GM12878 (cell line): ENCODE data around the gene MID1. TPM values are rescaled to one million over a fixed set of nuclear protein-coding genes. Genes with fewer than 3 reads are reported as not detected.

ENCODE experiments used
- ATAC-seq: fragments of 200-7000 bp; cut with Tn5 transposase; 3 replicates; pipeline ENCODE4 v1.9.1; 2020; ENCODE audit warnings: mild to moderate bottlenecking, moderate library complexity
- BruUV-seq: library from RNA; stranded (reverse); fragments of 400-500 nt; replicated peaks from 2 replicates; lab custom pipeline; 2021; lab: Mats Ljungman, UMichigan
- CTCF ChIA-PET: fragments of 300-600 bp; sonication (Branson Sonifier 250); formaldehyde crosslinking; extraction: SDS; loops from one replicate; lab custom pipeline; 2021; ENCODE audit warnings: inconsistent platforms; lab: Yijun Ruan, JAX
- POLR2A ChIA-PET: fragments of 350-600 bp; formaldehyde crosslinking; extraction: SDS; loops from one replicate; lab custom pipeline; 2021; ENCODE audit warnings: inconsistent platforms; lab: Charles Lee
- RAD21 ChIA-PET: fragments of 300-600 bp; sonication (Branson Sonifier 250); formaldehyde crosslinking; loops from one replicate; lab custom pipeline; 2023; ENCODE audit warnings: antibody characterized with exemption; ENCODE audit not compliant: unreplicated experiment; lab: Charles Lee
- SMC1A ChIA-PET: fragments of 300-600 bp; sonication (Branson Sonifier 250); formaldehyde crosslinking; loops from one replicate; lab custom pipeline; 2023; ENCODE audit not compliant: unreplicated experiment, uncharacterized antibody; lab: Charles Lee
- DNase-seq: peaks from one replicate; pipeline ENCODE4 v3.0.0-alpha.2; 2011; ENCODE audit warnings: low read depth, low spot score
- FAIRE-seq: peaks from 3 replicates; lab custom pipeline; 2011; peaks lifted over from hg19 to GRCh38; lab: Jason Lieb, UNC
- H2AFZ ChIP-seq: 2 replicates; pipeline ENCODE4 v1.6.0; 2011; ENCODE audit warnings: low read depth, low read length, control low read depth; ENCODE audit not compliant: control insufficient read depth
- H3K27ac ChIP-seq: 2 replicates; pipeline ENCODE4 v1.5.1; 2011; ENCODE audit warnings: control low read depth; ENCODE audit not compliant: control insufficient read depth, insufficient read depth
- H3K27me3 ChIP-seq, 2 experiments: replicated peaks in 1 of 2; 2 replicates each; pipeline versions ENCODE4 v1.6.0 to v1.6.1; 2011; ENCODE audit warnings: low read length in 1 of 2; ENCODE audit not compliant: control insufficient read depth in 2 of 2, insufficient read depth in 2 of 2
- H3K36me3 ChIP-seq, 2 experiments: 2 replicates each; pipeline ENCODE4 v1.5.1; 2011; ENCODE audit warnings: low read length in 1 of 2; ENCODE audit not compliant: control insufficient read depth in 2 of 2, insufficient read depth in 2 of 2
- H3K4me1 ChIP-seq: 2 replicates; pipeline ENCODE4 v1.6.1; 2011; ENCODE audit warnings: mild to moderate bottlenecking, low read length, moderate library complexity, mixed read lengths; ENCODE audit not compliant: control insufficient read depth, insufficient read depth
- H3K4me2 ChIP-seq: 2 replicates; pipeline ENCODE4 v1.6.0; 2011; ENCODE audit warnings: control low read depth; ENCODE audit not compliant: control insufficient read depth, insufficient read depth
- H3K4me3 ChIP-seq: fragments of 200-600 bp; sonication (generic); 2 replicates; pipeline ENCODE4 v1.5.1; 2016
- H3K79me2 ChIP-seq: 2 replicates; pipeline ENCODE4 v1.6.0; 2011; ENCODE audit warnings: low read length; ENCODE audit not compliant: control insufficient read depth, insufficient read depth
- H3K9ac ChIP-seq: 2 replicates; pipeline ENCODE4 v1.8.0; 2011; ENCODE audit warnings: low read length, control low read depth, mixed read lengths; ENCODE audit not compliant: control insufficient read depth, insufficient read depth
- H3K9me3 ChIP-seq: replicated peaks from 3 replicates; pipeline ENCODE4 v1.5.1; 2011; ENCODE audit warnings: mild to moderate bottlenecking, low read length; ENCODE audit not compliant: control insufficient read depth, insufficient read depth
- H4K20me1 ChIP-seq: 2 replicates; pipeline ENCODE4 v1.6.0; 2011; ENCODE audit not compliant: control insufficient read depth, insufficient read depth
- CREM ChIP-seq: IDR thresholded peaks from 2 replicates; pipeline ENCODE4 v1.6.1; 2014; ENCODE audit warnings: antibody characterized with exemption, low read depth
- E2F4 ChIP-seq: IDR thresholded peaks from 2 replicates; pipeline ENCODE4 v1.6.1; 2012; ENCODE audit warnings: low read depth, low read length, improper control_type of control experiment
- EED ChIP-seq: sonication (generic); IDR thresholded peaks from 2 replicates; pipeline ENCODE4 v1.6.1; 2016; ENCODE audit warnings: antibody characterized with exemption, low read depth
- ETV6 ChIP-seq, 2 experiments: fragments of 450-650 bp in 1 of 2; IDR thresholded peaks in 1 of 2; conservative IDR thresholded peaks in 1 of 2; 2 replicates each; pipeline ENCODE4 v1.6.1; 2014; ENCODE audit warnings: antibody characterized with exemption in 1 of 2, borderline replicate concordance in 1 of 2, low read depth in 1 of 2, mild to moderate bottlenecking in 1 of 2, moderate library complexity in 1 of 2
- FOXK2 ChIP-seq: fragments of 450-650 bp; IDR thresholded peaks from 2 replicates; pipeline ENCODE4 v1.6.1; 2017; ENCODE audit warnings: mild to moderate bottlenecking, moderate library complexity
- HSF1 ChIP-seq: fragments of 150-350 bp; IDR thresholded peaks from 2 replicates; pipeline ENCODE4 v1.6.1; 2014; ENCODE audit warnings: mild to moderate bottlenecking, low read depth, low read length
- KLF5 ChIP-seq: fragments of 450-650 bp; IDR thresholded peaks from 2 replicates; pipeline ENCODE4 v1.6.1; 2014; ENCODE audit warnings: mild to moderate bottlenecking; ENCODE audit not compliant: partially characterized antibody
- NR2C1 ChIP-seq: fragments of 450-650 bp; IDR thresholded peaks from 2 replicates; pipeline ENCODE4 v1.6.1; 2017; ENCODE audit warnings: antibody characterized with exemption, mild to moderate bottlenecking, moderate library complexity
- NRF1 ChIP-seq: conservative IDR thresholded peaks from 2 replicates; pipeline ENCODE4 v1.6.1; 2011; ENCODE audit warnings: mild to moderate bottlenecking, low read depth, low read length, improper control_type of control experiment
- RAD21 ChIP-seq: IDR thresholded peaks from 2 replicates; pipeline ENCODE4 v1.6.1; 2011; ENCODE audit warnings: mild to moderate bottlenecking, low read depth, low read length, moderate library complexity; ENCODE audit not compliant: insufficient read depth
- SP1 ChIP-seq: IDR thresholded peaks from one replicate; pipeline ENCODE4 v1.6.1; 2011; ENCODE audit warnings: low read depth, low read length
- TBL1XR1 ChIP-seq: IDR thresholded peaks from 2 replicates; pipeline ENCODE4 v1.6.1; 2012; ENCODE audit warnings: low read depth, low read length, improper control_type of control experiment
- ZNF24 ChIP-seq: fragments of 450-650 bp; IDR thresholded peaks from 2 replicates; pipeline ENCODE4 v1.6.1; 2017; ENCODE audit warnings: antibody characterized with exemption, mild to moderate bottlenecking
- WGBS: methylation state at CpG from one replicate; pipeline ENCODE4 v1.1.6; 2016; ENCODE audit warnings: low lambda C conversion rate; ENCODE audit not compliant: insufficient replicate concordance, insufficient coverage; ENCODE audit errors: missing lambda C conversion rate; 5-methylcytosine and 5-hydroxymethylcytosine counted together
- in situ Hi-C: fragments of 300-500 bp; cut with MboI; formaldehyde crosslinking; loops from 9 replicates; pipeline ENCODE4 v1.14.3; 2018; ENCODE audit warnings: mixed read lengths
- intact Hi-C: fragments of 100-400 bp; cut with micrococcal nuclease; formaldehyde crosslinking; loops from one replicate; pipeline ENCODE4 v1.14.2; 2022; ENCODE audit not compliant: unreplicated experiment
- polyA plus RNA-seq, 11 experiments: library from polyadenylated mRNA; depleted of rRNA in 4 of 11; unstranded in 6 of 11; stranded (reverse) in 5 of 11; fragments of >200 nt; fragmentation: Nextera tagmentation in 4 of 11; fragmentation: Illumina TruSeq in 1 of 11; extraction: Ambion mirVana in 4 of 11; extraction: Trizol in 1 of 11; gene quantifications; 1 replicate in 1 of 11; 2 replicates in 10 of 11; pipeline versions ENCODE4 v1.2.1 to v1.2.3, GENCODE V29; 2011 to 2016; ENCODE audit warnings: inconsistent platforms in 2 of 11, missing spikeins in 2 of 11, low read depth in 1 of 11
- total RNA-seq, 4 experiments: library from RNA; depleted of rRNA in 3 of 4; stranded (reverse); fragments of >200 nt in 3 of 4; fragmentation: Illumina TruSeq in 1 of 4; extraction: Trizol in 1 of 4; gene quantifications; 2 replicates each; pipeline versions ENCODE4 v1.2.1 to v1.2.3, GENCODE V29; 2013 to 2021

Gene MID1
- total and polyA plus RNA-seq, 10 of the 15 experiments (the other 5 are each of a cell fraction or from before 2014, with no cell fraction given): 0.04 to 0.51 (median 0.14) TPM; not detected in 1

GRCh38 chrX:10414156-10414824 lies 206.1 kb downstream of the MID1 start:
- in situ Hi-C loops: no loop called here
- POLR2A ChIA-PET: no interaction called here
- Histone ChIP-seq H3K27me3 (peaks cover 0 to 2% of the 10 kb centered on the region in 2 experiments; a peak in 1 of 4 replicates), H3K36me3 (no peaks in the 10 kb centered on the region), H3K9me3 (no peaks in the 10 kb centered on the region), H3K4me3 (no peak overlapping the region), H3K9ac (no peak overlapping the region), H3K79me2 (no peaks in the 10 kb centered on the region), H3K4me2 (no peak overlapping the region), H3K4me1 (no peaks in the 10 kb centered on the region), H4K20me1 (no peaks in the 10 kb centered on the region), H2AFZ (no peak overlapping the region), H3K27ac (no peak overlapping the region)
- CTCF ChIA-PET: interaction anchor here (0.5 kb wide), 1 partner anchor 137 kb away, joined by 3 read pairs; no protein-coding TSS in a partner anchor
- intact Hi-C loops: no loop called here
- no peak for FAIRE-seq
- RAD21 ChIA-PET: no interaction called here
- TF ChIP-seq CREM (no peak), RAD21 (no peak), EED (no peak), KLF5 (no peak), SP1 (no peak), ZNF24 (no peak), ETV6 (conservative IDR thresholded peaks at IDR 0.05 in 1 of 2, IDR thresholded peaks at IDR 0.05 in 1 of 2; ENCODE audit: borderline replicate concordance in 1 of 2, low read depth in 1 of 2) (no peak), FOXK2 (no peak), E2F4 (no peak), TBL1XR1 (no peak), NR2C1 (no peak), NRF1 (no peak), HSF1 (no peak)
- 55% methylated on average over 9 of the region's 9 CpGs for WGBS
- SMC1A ChIA-PET: interaction anchor here (1.2 kb wide), 1 partner anchor 19 kb away, joined by 3 read pairs; no protein-coding TSS in a partner anchor
- no TSS peak for BruUV-seq
- no peak for DNase-seq
- no peak for ATAC-seq
